Stromal cell of bone marrow (primary cell): ENCODE data around the gene ZFAND3.

Experiments used
- DNase-seq: peaks from one replicate; pipeline ENCODE4 v3.0.0-alpha.2; 2012; ENCODE audit warnings: low read depth

The ZFAND3 gene

GRCh38 chr6:37894585-37894984, 75.1 kb downstream of the ZFAND3 start:
- no peak for DNase-seq

GRCh38 chr6:37897321-37897720, 77.8 kb downstream of the ZFAND3 start:
- DNase-seq = no peak

GRCh38 chr6:37897818-37898515, 78.4 kb downstream of the ZFAND3 start:
- no peak for DNase-seq

GRCh38 chr6:37903351-37904340, 84.1 kb downstream of the ZFAND3 start:
- no peak for DNase-seq

GRCh38 chr6:37904590-37904989, 85.1 kb downstream of the ZFAND3 start:
- DNase-seq = no peak

GRCh38 chr6:37906121-37906520, 86.6 kb downstream of the ZFAND3 start:
- DNase-seq = no peak

GRCh38 chr6:37910998-37911397, 91.5 kb downstream of the ZFAND3 start:
- DNase-seq = no peak

- no peak for DNase-seq
These were observed 93.7 kb downstream of the ZFAND3 start for GRCh38 chr6:37913210-37913609.

GRCh38 chr6:37915463-37915862, 95.9 kb downstream of the ZFAND3 start:
- no peak for DNase-seq

- DNase-seq = no peak
These were observed 96.6 kb downstream of the ZFAND3 start for GRCh38 chr6:37916149-37916548.

GRCh38 chr6:37916675-37917074, 97.1 kb downstream of the ZFAND3 start:
- no peak for DNase-seq

GRCh38 chr6:37917566-37917965, 98.0 kb downstream of the ZFAND3 start:
- no peak for DNase-seq

GRCh38 chr6:37919417-37920157, 100.1 kb downstream of the ZFAND3 start:
- peak; percentile 62 for DNase-seq

- no peak for DNase-seq
These were observed 101.1 kb downstream of the ZFAND3 start for GRCh38 chr6:37920667-37921066.

- DNase-seq = no peak
These were observed 103.0 kb downstream of the ZFAND3 start for GRCh38 chr6:37922563-37922962.

- no peak for DNase-seq
These were observed 104.0 kb downstream of the ZFAND3 start for GRCh38 chr6:37923514-37923913.

- no peak for DNase-seq
These were observed 107.1 kb downstream of the ZFAND3 start for GRCh38 chr6:37926661-37927060.

GRCh38 chr6:37928217-37928616, 108.7 kb downstream of the ZFAND3 start:
- DNase-seq = no peak

GRCh38 chr6:37930288-37930971, 110.9 kb downstream of the ZFAND3 start:
- DNase-seq = no peak

GRCh38 chr6:37931066-37931465, 111.5 kb downstream of the ZFAND3 start:
- DNase-seq = no peak

GRCh38 chr6:37934276-37934675, 114.7 kb downstream of the ZFAND3 start:
- no peak for DNase-seq

GRCh38 chr6:37936150-37936549, 116.6 kb downstream of the ZFAND3 start:
- DNase-seq = no peak
